Suppressor macrophage treated with lipopolysaccharide for 1 hour (primary cell): ENCODE measurements around the gene GRIK4.
"Not testable (repeated sequence)": the region's sequence is repeated elsewhere in the genome, so short reads cannot be mapped to it uniquely, and the experiment has no call there.

Experiments used
- DNase-seq, 3 donors: peaks; one replicate each; pipeline ENCODE4 v3.0.0-alpha.2; 2020 to 2022

GRIK4 gene

DNA sequence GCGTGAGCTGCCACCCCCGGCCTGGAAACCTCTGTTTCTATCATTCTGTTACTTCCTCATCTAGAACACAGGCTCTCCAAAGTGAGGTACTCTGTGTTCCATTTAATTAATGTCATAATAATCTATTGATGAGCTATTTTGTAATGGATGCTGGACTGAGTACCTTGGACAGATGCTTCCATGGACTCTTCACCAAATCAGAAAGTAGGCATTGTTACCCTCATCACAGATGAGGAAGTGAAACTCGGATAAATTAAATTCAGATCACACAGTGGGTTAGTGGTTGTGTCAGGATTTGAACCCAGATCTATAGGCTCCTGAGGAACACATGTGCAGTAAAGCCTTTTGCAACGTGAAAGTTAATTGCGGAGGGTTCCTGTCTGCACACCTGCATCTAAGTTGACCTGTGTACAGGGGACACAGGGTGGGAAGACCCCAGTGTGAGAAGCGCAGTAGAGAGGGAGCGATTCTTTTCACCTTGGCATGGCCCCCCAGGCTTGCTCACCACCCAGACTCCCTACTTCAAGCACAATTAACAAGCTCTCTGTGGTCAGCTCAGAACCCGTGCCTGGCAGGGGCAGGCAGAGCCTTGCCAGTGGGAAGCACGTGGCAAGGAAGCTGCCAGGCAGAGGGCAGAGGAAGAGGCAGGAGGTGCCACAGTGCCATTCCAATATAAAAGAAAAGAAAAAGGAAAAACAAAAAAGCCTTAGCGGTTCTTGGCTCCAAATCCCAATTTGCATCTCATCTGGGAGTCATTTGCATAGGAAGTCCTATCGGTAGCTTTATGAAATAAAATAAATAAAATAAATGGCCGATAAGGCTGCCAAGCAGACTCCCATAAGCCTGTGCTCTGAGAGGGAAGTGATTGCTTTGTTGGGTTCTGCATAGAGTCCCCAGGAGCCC lies 239.3 kb downstream of the GRIK4 start:
- peak in 1 of 3 donors; percentile 2 for DNase-seq

DNA sequence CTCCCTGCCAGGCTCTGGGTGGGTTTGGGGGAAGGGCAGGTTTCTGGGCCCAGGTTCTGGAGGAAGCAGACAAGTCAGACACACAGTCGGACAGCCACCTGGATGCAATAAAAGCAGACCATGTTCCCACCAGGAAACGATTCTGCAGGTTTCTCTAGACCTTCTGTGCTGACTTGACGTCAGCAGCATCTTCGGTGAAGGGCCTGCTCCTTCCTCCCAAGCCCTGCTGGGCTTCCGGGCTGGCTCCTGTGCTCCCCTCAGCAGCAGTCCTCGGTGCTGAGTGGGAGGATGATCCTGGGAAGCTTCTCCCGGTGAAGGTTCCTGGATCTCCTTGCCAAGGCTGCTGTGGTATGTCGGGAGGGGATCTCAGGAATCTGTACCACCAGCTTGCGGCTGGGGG lies 240.0 kb downstream of the GRIK4 start:
- no peak for DNase-seq

DNA sequence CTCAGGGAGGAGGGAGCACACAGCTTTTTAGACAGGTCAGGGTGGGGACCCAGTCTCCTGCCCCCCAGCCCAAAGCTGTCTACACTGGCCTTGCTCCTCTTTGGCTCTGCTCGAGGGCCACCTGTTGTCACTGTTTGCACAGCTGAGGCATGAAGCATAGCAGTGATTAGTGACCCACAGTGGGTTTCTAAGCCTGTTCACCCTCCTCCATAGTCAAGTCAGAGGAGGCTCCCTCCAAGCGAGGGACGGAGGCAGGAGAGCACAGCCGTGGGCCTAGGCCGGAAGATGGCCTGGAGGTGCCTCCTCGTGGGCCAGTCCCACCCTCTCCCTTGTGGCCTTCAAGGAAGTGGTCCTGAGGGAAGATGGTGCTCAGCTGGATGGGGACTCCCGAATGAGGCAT lies 241.1 kb downstream of the GRIK4 start:
- DNase-seq: no peak

DNA sequence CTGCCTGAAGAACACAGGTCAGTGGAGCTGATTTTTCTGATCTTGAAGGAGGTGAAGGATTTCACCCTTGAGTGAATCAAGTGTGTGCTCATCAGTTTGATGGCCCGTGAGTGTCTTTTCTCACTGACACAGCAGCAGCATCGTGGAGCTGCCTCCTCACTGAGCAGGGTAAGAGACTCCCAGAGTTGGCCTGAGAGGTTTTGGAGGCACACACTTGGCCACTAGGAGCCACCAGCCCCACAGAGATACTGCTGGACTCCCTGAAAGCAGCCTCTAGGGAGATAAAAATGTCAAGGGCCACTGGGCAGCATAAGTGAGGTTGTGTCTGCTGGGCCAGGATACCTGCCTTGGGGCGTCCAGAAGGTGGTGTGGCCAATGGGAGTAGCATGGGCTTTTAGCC lies 245.4 kb downstream of the GRIK4 start:
- no peak for DNase-seq

DNA sequence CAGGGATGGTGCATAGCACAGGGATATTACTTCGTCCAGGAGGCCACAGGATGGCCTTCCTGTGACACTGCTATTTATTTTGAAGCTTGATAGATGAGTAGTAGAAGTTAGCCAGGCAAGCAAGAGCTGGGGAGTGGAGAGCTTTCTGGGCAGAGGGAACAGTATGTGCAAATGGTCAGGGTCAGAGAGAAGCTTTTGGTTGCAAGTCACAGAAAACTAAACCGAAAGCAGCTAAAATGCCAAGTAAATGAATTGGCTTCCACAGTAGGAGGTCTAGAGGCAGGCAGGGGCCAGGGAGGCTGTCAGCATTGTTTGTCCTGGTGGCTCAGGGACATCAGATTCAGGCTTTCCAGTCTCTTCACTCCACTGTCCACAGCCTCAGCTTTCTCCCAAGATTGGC lies 247.5 kb downstream of the GRIK4 start:
- DNase-seq: no peak

DNA sequence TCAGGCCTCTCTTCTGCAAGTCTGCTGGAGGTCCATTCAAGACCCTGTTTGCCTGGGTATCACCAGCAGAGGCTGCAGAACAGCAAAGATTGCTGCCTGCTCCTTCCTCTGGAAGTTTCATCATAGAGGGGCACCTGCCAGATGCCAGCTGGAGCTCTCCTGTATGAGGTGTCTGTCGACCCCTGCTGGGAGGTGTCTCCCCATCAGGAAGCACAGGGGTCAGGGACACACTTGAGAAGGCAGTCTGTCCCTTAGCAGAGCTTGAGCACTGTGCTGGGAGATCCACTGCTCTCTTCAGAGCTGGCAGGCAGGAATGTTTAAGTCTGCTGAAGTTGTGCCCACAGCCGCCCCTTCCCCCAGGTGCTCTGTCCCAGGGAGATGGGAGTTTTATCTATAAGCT lies 254.2 kb downstream of the GRIK4 start:
- DNase-seq: not testable (repeated sequence)

DNA sequence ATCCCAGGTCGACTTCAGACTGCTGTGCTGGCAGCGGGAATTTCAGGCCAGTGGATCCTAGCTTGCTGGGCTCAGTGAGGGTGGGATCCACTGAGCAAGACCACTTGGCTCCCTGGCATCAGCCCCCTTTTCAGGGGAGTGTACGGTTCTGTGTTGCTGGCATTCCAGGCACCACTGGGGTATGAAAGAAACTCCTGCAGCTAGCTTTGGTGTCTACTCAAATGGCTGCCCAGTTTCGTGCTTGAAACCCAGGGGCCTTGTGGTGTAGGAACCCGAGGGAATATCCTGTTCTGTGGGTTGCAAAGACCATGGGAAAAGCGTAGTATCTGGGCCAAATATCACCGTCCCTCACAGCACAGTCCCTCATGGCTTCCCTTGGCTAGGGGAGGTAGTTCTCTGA lies 254.8 kb downstream of the GRIK4 start:
- DNase-seq: no peak

DNA sequence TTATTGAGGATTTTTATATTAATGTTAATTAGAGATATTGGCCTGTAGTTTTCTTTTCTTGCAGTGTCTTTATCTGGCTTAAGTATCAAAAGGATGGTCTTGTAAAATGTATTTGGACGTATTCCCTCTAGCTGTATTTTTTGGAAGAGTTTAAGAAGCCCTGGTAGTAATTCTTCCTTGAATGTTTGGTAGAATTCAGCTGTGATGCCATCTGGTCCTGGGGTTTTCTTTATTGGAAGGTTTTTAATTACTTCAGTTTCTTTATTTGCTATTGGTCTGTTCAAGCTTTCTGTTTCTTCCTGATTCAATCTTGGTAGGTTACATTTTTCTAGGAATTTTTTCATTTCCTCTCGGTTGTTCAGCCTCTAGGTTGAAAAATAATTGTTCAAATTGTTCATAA lies 257.4 kb downstream of the GRIK4 start:
- no peak for DNase-seq

DNA sequence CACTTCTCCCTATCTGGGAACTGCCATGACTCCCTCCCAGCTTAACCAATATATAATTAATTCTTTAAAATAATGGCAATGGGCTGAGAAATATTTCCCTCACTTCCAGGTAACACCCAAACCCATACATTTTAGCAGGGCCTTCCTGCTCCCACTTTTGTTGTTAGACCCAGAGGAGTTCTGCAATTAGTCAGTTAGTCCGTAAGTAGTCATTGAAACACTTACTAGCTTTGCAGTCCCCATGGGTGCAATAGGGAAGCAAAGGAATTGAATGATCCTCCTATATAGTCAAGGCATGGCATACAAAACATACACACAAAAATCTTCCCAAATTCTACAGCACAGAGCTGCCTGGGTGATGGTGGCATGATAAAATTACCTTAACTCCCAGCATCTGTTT lies 258.4 kb downstream of the GRIK4 start:
- DNase-seq: no peak

DNA sequence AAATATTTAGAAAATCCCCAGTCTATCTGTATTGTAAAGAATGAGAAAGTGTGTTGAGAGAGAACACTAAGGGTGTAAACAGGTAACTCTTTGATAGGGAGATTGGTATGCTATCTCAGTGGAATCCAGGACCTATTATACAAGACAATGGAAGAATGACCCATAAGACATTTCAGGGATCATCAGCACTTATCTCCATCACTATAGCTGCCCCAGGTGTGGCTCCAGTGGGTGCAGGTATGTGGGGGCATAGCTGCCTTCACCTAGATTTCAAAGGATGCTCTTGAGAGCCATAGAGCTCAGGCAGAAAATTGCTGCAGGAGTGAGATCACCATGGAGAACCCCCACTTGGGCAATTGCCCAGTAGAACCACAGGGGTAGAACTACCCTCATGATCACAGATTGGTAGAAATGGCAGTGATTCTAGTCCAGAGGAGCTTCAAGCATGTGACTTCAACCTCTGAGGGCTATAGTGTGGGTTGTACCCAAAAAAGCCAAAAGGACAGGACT lies 260.1 kb downstream of the GRIK4 start:
- DNase-seq: no peak

DNA sequence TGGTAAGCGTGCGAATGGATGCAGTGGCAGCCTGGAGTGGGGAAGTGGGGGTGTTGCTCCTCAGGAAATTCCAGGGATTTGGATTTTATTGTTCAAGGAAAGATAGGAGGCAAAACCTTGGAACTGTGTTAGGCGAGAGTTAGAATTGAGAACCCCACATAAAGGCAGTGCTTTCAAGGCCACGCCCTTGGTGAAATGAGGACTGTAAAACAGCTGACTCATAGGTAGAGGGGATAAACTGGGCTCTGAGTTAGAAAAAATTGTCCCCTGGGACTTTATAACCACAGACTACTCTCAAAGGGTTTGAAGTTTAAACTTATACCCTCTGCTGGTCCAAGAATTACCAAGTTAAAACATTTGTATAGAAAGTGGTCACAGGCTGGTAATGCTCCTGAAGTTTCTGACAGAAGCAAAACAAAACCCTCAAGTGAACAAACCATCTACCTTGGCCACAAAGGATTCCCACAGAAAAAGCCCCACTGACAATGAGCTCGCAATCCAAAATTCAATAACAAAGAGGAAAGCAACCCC lies 262.0 kb downstream of the GRIK4 start:
- DNase-seq: no peak

DNA sequence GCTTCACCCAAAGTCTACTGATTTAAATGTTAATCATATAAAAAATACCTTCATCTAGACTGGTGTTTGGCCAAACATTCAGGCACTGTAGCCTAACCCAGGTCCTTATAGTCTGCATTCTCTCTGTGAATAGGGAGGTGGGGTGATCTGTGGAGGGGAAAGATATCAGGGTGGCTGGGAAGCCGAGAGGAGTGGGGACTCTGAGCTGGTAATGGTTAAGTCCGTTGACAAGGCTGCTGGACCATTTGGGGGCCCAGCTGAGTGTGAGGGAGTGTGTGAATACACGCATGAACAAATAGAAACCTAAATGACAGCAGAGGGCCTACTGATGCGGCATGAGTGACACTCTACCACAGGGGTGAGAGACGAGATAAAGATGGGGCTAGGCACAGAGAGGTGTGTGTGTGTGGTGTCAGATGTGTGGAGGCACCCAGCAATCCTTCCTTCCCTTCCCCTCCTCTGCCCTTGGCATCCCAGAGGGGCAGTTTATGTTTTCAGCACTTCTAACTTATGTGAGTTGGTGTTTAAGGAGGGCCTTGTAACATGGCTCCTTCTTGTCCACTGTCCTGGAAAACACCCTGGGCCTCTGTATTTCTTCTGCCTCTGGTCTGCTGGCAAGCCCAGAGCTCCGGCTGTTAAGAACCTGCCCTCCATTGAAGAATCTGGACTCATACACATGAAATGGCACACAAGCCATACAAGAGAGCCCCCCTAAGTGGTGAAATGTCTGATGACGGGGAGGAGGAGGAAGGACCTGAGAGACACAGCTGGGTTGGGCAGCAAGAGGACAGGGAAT lies 263.2 kb downstream of the GRIK4 start:
- no peak for DNase-seq

DNA sequence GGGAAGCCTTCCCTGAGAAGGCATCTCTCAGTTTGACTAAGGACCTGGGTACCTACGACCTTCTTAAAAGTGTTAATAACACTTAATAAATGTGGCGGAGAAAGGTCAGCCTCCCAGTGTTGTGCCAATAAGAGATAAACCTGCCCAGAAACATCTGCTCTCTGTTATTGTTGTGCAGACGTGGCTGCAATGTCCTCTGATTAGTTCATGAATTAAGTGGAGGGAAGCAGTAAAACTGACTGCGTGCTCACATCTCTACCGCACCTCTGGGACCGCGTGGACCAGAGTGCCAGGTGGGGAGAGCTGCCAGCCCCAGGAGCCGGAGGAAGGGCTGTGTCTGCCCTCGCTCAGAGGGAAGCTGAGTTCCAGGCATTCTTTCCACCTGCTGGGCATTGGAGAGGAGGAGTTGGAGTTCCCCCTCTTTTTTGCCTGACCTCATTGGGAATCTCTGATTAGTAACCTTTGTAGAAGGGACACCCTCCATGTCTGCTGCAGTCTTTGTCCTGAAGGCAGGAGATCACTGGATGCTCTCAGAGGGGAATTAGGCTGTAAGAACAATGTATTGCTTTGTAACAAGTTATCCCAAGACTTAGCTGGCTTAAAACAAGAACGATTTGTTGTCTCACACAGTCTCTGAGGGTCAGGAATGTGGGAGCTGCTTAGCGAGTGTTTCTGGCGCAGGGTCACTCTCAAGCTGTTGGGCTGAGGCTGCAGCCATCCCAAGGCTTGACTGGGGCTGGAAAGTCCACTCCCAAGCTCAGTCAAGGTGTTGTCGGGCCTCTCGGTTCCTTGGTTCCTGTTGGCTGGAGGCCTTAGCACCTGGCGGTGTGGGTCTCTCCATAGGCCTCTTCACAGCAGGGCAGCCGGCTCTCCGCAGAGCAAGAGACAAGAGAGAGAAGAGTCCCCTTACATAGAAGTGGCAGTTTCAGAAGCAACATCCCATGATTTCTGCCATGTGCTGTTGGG lies 264.7 kb downstream of the GRIK4 start:
- no peak for DNase-seq

DNA sequence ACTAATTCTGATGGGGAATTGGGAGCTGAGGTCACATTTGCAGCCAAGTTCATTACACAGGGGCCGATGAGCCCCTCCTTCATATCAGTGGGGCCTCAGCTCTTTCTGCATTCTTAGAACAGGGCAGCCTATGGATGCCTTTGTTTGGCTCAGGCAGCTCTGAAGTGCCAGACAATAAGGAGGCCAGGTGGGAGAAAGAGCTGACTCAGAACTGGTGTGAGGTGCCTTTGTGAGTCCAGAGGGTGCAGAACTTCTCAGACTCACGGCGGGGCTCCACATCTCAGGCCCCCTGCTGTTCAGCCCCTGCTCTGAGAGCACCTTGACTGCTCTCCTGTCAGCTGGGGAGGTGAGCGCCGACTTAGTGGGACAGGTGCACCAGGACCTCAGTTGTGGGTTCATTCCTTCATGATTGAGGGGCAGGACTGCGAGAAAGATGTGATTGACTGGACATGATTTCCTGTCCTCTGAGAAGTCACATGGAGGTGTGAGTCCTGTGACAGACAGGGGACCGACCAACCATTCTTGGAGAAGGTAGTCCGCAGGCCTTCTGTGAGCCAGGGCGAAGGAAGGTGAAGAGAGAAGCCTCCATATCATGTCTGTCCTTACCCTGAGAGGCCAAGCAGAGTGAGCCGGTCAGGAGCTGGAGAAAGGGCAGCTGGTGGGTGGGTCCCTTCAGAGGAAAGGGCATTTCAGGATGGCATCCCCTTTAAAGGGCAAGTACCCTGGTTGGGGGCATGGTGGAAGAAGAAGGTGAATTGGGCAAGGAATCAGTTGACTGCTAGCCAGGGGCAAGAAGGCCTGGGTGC lies 267.3 kb downstream of the GRIK4 start:
- no peak for DNase-seq

DNA sequence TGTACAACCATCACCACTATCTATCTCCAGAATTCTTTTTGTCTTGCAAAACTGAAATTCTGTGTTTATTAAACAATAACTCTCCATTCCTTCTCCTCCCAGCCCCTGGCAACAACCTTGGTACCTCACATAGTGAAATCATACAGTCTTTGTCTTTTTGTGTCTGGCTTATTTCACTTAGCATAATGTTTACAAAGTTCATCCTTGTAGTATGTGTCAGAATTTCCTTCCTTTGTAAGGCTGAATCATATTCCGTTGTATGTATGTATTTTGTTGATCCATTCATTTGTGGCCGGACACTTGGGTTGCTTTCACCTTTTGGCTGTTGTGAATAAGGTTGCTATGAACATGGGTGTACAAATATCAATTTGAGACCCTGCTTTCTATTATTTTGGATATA lies 268.7 kb downstream of the GRIK4 start:
- DNase-seq: no peak

DNA sequence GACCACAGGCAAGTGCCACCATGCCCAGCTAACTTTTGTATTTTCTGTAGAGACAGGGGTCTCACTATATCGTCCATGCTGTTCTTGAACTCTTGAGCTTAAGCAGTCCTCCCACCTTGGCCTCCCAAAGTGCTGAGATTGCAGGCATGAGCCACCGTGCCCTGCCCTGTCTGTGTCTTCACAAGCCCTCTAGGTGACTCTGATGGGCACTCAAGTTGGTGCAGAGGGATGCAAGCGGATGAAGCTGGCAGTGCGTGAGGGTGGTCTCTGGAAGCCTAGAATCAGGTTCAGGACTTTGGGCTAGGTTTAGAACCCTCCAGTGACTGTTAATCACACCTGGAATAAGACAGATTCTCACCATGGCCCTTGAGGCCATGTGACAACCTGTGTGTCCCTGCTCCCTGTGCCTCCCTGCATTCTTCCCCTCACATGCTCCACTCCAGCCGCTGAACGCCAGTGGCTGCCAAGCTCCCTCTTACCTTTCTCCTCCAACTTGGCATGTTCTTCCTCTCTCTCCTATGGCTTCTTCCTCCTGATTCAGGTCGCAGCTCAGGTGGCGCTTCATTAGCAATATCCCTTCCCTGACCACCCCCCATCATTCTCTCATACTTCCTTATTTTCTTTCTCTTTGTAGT lies 270.1 kb downstream of the GRIK4 start:
- no peak for DNase-seq

DNA sequence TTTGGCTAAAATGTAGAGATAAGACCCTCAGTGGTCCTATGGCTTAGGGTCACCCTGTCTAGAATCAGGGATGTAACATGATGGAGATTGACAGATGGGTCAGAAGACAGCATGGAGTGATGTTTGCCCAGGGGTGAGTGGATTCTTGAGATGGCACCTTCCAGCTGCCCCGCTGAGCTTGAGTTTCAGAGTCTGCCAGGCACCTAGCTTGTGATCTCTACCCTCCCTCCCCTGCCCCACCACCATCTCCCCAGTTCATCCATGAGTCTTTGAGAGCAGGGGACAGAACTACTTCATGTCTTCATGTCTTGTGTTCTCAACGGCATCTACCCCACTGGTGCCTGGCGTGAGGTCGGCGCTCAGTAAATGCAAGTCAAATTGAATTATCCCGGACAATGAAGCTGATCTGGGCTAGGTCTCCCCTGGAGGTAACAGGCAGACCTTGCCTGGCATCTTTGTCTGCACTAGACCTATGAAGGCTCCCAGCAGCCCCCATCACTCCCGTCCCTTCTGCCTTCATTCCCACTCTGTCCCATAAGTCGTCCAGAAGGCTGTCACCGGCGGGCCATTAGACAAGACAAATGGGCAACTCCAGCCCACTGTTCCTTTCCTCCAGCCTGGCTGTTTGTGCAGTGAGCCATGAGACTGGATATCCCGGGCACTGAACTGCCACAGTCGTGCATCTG lies 273.2 kb downstream of the GRIK4 start:
- DNase-seq: no peak

DNA sequence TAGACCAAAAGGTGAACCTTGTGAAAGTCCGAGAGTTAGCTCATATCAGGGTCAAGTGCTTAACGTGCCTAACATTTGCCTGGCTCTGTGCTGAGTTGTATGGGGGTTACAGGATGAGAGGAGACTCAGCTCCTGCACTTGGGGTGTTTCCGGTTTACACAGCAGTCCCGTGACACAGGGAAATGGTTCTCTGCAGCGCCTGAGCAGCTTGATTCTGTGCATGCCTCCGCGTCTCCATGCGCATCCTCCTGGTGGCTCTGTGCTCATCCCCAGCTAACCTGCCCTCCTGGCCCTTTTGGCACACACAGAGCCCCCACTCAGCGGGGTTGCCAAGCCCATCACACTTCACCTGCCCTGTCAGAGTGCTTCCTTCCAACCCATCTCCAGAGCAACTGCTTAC lies 274.0 kb downstream of the GRIK4 start:
- DNase-seq: no peak

DNA sequence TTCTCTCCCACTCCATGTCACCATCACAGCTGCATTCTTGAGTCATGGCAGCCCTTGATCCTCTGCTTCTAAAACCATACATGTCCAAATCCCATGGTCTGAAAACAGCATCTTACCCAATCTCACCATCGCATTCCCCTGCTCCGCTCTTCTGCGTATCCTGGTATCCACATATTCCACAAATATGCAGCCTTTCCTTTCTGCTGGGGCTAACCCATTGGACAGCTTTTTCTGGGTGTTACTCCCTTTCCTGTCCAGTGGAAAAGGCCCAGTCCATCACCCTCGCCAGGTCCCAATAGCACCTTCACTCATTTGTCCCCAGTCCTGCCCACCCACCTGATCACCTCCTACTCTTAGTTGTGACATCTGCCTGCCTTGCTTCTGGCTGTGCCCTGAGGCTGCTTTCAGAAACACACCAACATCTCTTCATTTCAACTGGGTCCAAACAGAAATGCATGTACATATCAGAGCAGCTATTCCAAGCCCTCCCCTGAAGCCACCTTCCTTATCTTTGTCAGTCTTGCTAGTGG lies 274.7 kb downstream of the GRIK4 start:
- DNase-seq: no peak

DNA sequence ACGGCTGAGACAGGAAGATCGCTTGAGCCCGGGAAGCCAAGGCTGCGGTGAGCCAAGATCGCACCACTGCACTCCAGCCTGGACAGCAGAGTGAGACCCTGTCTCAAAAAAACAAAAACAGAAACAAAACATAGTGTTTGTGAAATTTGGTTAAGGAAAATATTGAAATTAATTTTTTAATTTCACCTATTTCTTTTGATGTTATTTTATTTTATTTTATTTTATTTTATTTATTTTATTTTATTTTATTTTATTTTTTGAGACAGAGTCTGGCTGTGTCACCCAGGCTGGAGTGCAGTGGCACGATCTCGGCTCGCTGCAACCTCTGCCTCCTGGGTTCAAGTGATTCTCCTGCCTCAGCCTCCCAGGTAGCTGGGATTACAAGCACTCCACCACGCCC lies 275.7 kb downstream of the GRIK4 start:
- not testable (repeated sequence) for DNase-seq
